ENCODE measurements around the gene TBC1D25.

The TBC1D25 gene

DNA sequence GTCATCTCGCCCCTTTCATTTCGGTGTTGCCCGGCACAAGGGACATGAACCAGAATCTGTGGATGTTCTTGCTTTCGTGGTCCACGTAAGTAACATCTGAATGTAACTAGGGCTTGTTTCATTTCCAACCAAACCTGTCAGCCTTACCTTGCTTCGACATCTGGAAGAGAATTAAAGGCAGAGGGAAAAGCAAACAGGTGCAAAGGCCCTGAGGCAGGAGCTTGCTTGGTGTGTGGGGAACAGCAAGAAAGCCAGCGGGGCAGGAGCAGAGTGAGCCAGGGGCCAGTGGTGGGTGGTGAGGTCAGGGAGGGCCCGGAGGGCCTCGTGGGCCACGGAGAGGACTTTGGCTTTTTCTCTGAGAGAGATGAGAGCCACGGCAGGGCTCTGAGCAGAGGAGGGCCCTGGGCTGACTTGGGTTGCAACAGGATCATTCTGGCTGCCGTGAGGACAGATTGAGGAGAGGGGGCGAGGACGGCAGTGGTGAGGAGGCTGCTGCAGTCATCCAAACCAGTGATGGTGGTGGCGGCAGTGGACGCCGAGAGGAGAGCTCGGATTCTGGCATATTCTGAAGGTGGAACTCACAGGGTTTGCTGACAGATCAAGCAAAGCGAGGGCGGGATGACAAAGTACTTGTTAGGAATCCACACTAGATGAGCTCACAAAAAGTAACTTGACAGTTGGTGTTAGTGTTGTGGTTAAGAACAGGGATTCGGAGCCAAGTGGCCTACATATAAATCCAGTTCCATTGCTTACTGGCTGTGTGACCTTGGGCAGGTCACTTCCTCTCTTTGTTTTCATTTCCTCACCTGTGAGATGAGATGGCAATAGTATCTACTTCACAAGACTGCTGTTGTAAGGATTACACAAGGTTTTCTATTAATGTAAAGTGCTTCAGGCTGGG lies 50.9 kb downstream of the TBC1D25 start:
- Histone ChIP-seq H3K27me3 (ENCODE audit: control insufficient read depth, insufficient read depth, low read length) (no peaks in the 10 kb centered on the region), H3K79me2 (no peaks in the 10 kb centered on the region), H2AFZ (no peak overlapping the region), H3K9me3 (ENCODE audit: control insufficient read depth, low read length) (no peaks in the 10 kb centered on the region), H3K9ac (no peak overlapping the region), H3K4me3 (ENCODE audit: low read depth, low read length) (no peak overlapping the region), H3K36me3 (ENCODE audit: control insufficient read depth, insufficient read depth, low read length) (no peaks in the 10 kb centered on the region), H3K4me1 (no peaks in the 10 kb centered on the region), H3K27ac (peak overlapping the region; percentile 42), H3K4me2 (ENCODE audit: low read length) (no peak overlapping the region)
- TF ChIP-seq, protein P1, sequence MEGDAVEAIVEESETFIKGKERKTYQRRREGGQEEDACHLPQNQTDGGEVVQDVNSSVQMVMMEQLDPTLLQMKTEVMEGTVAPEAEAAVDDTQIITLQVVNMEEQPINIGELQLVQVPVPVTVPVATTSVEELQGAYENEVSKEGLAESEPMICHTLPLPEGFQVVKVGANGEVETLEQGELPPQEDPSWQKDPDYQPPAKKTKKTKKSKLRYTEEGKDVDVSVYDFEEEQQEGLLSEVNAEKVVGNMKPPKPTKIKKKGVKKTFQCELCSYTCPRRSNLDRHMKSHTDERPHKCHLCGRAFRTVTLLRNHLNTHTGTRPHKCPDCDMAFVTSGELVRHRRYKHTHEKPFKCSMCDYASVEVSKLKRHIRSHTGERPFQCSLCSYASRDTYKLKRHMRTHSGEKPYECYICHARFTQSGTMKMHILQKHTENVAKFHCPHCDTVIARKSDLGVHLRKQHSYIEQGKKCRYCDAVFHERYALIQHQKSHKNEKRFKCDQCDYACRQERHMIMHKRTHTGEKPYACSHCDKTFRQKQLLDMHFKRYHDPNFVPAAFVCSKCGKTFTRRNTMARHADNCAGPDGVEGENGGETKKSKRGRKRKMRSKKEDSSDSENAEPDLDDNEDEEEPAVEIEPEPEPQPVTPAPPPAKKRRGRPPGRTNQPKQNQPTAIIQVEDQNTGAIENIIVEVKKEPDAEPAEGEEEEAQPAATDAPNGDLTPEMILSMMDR (IDR thresholded peaks at IDR 0.05): no peak

DNA sequence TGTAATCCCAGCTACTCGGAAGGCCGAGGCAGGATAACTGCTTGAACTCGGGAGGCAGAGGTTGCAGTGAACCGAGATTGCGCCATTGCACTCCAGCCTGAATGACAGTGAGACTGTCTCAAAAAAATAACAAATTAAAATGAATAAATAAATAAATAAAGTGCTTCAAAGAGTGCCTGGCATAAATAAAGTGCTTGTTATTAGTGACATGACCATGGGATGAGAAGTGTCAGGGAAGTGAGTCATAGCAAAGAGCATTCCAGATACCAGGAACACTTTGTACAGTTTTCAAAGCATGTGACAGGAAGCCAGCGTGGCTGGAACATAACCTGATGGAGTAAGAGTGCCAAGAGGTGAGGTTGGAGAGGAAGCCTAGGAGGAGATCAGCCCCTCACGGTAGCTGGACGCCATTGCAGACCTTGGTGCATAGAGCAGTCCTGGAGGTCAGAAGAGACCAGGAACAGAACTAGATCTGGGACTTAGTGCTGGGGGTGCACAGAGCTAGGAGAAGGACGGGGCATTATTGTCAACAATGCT lies 51.8 kb downstream of the TBC1D25 start:
- H2AFZ ChIP-seq: no peak overlapping the region
- no peaks in the 10 kb centered on the region for H3K4me1 ChIP-seq
- TF ChIP-seq, protein P1 (IDR thresholded peaks at IDR 0.05): no peak

DNA sequence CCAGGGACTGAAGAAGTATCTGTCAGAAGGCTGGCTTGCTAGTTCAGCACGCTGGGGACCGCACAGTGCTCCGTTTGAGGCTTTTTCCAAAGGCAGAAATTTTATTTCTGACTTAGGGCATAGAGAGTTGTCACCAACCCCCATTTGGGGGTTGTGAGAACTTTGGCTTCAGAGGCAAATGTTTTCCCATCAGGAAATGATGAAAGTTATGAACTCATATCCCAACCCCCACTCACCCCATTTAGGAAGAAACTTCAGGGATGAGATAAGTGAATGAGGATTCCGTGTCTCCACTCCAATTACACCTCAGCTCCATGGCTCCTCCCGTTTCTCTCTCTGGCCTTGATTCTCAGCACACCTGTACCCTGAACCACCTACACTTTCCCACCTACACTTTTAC lies 53.5 kb downstream of the TBC1D25 start:
- H3K79me2 ChIP-seq: no peaks in the 10 kb centered on the region
- H2AFZ ChIP-seq: no peak overlapping the region
- no peak overlapping the region for H3K4me2 ChIP-seq (ENCODE audit: low read length)
- no peaks in the 10 kb centered on the region for H3K9me3 ChIP-seq (ENCODE audit: control insufficient read depth, low read length)
- TF ChIP-seq, protein P1 (IDR thresholded peaks at IDR 0.05): no peak
- H3K9ac ChIP-seq: no peak overlapping the region
- H3K4me1 ChIP-seq: no peaks in the 10 kb centered on the region
- H3K27ac ChIP-seq: no peak overlapping the region
- H3K4me3 ChIP-seq (ENCODE audit: low read depth, low read length): no peak overlapping the region
- no peaks in the 10 kb centered on the region for H3K27me3 ChIP-seq (ENCODE audit: control insufficient read depth, insufficient read depth, low read length)
- H3K36me3 ChIP-seq (ENCODE audit: control insufficient read depth, insufficient read depth, low read length): no peaks in the 10 kb centered on the region

More for the DNA sequence above, 51.8 kb downstream of the TBC1D25 start:
- Histone ChIP-seq H3K9ac (no peak overlapping the region), H3K27me3 (ENCODE audit: control insufficient read depth, insufficient read depth, low read length) (no peaks in the 10 kb centered on the region), H3K27ac (peak overlapping the region; percentile 42), H3K79me2 (no peaks in the 10 kb centered on the region), H3K4me2 (ENCODE audit: low read length) (no peak overlapping the region), H3K36me3 (ENCODE audit: control insufficient read depth, insufficient read depth, low read length) (no peaks in the 10 kb centered on the region), H3K4me3 (ENCODE audit: low read depth, low read length) (no peak overlapping the region), H3K9me3 (ENCODE audit: control insufficient read depth, low read length) (no peaks in the 10 kb centered on the region)

DNA sequence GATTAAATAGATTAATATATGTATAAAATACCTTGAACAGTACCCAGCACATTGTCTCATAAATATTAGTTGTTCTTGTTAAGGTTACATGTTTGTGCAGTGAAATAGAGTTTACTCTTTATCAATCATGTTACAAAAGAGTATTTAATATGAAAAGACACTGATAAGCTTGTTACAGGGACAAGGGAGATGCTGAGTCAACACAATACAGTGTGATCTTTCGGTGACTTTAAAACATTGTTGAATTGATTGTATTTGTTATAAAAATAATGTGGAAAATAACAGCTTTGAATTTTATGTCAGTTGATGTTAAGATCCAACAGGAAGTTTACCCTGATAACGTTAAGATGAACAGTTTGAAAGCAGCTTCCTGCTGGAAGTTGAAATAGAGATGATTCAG lies 56.4 kb downstream of the TBC1D25 start:
- H3K4me3 ChIP-seq (ENCODE audit: low read depth, low read length): no peak overlapping the region
- H3K27me3 ChIP-seq (ENCODE audit: control insufficient read depth, insufficient read depth, low read length): no peaks in the 10 kb centered on the region
- H3K4me2 ChIP-seq (ENCODE audit: low read length): no peak overlapping the region
- TF ChIP-seq, protein P1 (IDR thresholded peaks at IDR 0.05): no peak
- H3K27ac ChIP-seq: no peak overlapping the region
- H3K9ac ChIP-seq: no peak overlapping the region
- H3K9me3 ChIP-seq (ENCODE audit: control insufficient read depth, low read length): no peaks in the 10 kb centered on the region
- no peaks in the 10 kb centered on the region for H3K4me1 ChIP-seq
- no peaks in the 10 kb centered on the region for H3K36me3 ChIP-seq (ENCODE audit: control insufficient read depth, insufficient read depth, low read length)
- H3K79me2 ChIP-seq: no peaks in the 10 kb centered on the region
- H2AFZ ChIP-seq: no peak overlapping the region
